ENCODE data around the gene SMPDL3A. TPM values are rescaled to one million over a fixed set of nuclear protein-coding genes. Genes with fewer than 3 reads are reported as not detected.

SMPDL3A gene
- total and polyA plus RNA-seq, 9 of the 15 experiments (the other 6 are each of a cell fraction or from before 2014, with no cell fraction given) = 0.14 to 0.91 (median 0.54) TPM

DNA sequence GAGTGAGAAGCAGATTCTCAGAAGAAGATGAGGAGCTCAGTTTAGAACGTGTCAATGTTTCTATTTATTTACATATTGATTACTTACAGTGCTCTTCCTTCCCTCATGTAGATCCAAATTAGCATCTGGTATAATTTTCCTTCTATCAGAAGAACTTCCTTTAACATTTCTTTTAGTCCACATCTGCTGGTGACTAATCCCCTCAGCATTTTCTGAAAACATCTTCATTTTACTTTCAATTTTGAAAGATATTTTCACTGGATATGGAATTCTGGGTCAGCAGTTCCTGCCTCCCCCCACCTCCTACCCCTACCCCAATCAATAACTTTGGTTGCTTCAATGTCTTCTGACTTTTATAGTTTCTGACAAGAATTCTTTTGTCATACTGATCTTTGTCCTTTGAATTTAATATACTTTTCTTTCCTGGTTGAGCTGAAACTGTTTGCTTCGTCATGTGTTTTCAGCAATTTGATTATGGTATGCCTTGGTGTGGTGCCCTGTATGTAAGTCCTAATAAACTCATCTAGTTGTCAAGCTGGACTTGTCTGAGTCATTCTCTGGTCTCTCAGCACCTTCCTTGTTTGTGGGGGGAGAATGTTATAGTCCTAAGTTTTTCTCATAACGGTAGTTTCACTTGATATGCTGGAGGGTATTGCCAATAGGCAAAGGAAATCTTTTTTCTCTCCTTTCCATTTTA is 57.0 kb downstream of the SMPDL3A start:
- ChIA-PET POLR2A (no interaction called here), CTCF (ENCODE audit: low intra/inter-chr PET ratio) (no interaction called here)
- H3K4me3 ChIP-seq = no peak overlapping the region
- no peaks in the 10 kb centered on the region for H3K9me3 ChIP-seq (replicated peaks; ENCODE audit: control insufficient read depth, insufficient read depth, low read depth, low read length)
- intact Hi-C loops (cut with micrococcal nuclease) (no loop called here), in situ Hi-C loops (cut with MboI) (no loop called here)
- no peaks in the 10 kb centered on the region for H3K36me3 ChIP-seq (ENCODE audit: control insufficient read depth, insufficient read depth, low read length)
- no peak overlapping the region for H3K9ac ChIP-seq (ENCODE audit: insufficient read depth in 1 of 2, low read depth in 2 of 2, low read length in 2 of 2)
- no peak overlapping the region for H3K27ac ChIP-seq (ENCODE audit: extremely low read depth, low read depth, low read length)
- 14% methylated on average over 3 of the region's 3 CpGs for WGBS (ENCODE audit: insufficient coverage, low coverage, missing lambda C conversion rate)
- FAIRE-seq (no peak), DNase-seq (ENCODE audit: extremely low read depth in 1 of 4, low spot score in 3 of 4) (no peak), ATAC-seq (no peak)
- H3K4me2 ChIP-seq (ENCODE audit: insufficient read depth, low read length) = no peak overlapping the region
- H3K79me2 ChIP-seq (ENCODE audit: control insufficient read depth, insufficient read depth, low read length) = no peaks in the 10 kb centered on the region
- H3K27me3 ChIP-seq (ENCODE audit: control insufficient read depth in 2 of 2, insufficient read depth in 2 of 2, low read length in 2 of 2) = no peaks in the 10 kb centered on the region
- H2AFZ ChIP-seq (ENCODE audit: low read depth, low read length) = no peak overlapping the region
- H3K4me1 ChIP-seq (replicated peaks in 1 of 2; ENCODE audit: control insufficient read depth in 2 of 2, insufficient read depth in 2 of 2, low read length in 2 of 2) = no peaks in the 10 kb centered on the region
- H3K9me1 ChIP-seq (ENCODE audit: control insufficient read depth, insufficient read depth, low read length) = no peaks in the 10 kb centered on the region
- no TSS peak for BruUV-seq (replicated peaks)
- no peaks in the 10 kb centered on the region for H4K20me1 ChIP-seq (replicated peaks; ENCODE audit: control insufficient read depth, insufficient read depth, low read length)
- no peak for TF ChIP-seq HDAC6 (IDR thresholded peaks at IDR 0.05; ENCODE audit: low read depth, low read length)
- TF ChIP-seq ARID2 (IDR thresholded peaks at IDR 0.05) = no peak
- no peak for TF ChIP-seq KDM4B (IDR thresholded peaks at IDR 0.05; ENCODE audit: borderline replicate concordance in 2 of 2, low read depth in 1 of 2)
- TF ChIP-seq, protein P1, sequence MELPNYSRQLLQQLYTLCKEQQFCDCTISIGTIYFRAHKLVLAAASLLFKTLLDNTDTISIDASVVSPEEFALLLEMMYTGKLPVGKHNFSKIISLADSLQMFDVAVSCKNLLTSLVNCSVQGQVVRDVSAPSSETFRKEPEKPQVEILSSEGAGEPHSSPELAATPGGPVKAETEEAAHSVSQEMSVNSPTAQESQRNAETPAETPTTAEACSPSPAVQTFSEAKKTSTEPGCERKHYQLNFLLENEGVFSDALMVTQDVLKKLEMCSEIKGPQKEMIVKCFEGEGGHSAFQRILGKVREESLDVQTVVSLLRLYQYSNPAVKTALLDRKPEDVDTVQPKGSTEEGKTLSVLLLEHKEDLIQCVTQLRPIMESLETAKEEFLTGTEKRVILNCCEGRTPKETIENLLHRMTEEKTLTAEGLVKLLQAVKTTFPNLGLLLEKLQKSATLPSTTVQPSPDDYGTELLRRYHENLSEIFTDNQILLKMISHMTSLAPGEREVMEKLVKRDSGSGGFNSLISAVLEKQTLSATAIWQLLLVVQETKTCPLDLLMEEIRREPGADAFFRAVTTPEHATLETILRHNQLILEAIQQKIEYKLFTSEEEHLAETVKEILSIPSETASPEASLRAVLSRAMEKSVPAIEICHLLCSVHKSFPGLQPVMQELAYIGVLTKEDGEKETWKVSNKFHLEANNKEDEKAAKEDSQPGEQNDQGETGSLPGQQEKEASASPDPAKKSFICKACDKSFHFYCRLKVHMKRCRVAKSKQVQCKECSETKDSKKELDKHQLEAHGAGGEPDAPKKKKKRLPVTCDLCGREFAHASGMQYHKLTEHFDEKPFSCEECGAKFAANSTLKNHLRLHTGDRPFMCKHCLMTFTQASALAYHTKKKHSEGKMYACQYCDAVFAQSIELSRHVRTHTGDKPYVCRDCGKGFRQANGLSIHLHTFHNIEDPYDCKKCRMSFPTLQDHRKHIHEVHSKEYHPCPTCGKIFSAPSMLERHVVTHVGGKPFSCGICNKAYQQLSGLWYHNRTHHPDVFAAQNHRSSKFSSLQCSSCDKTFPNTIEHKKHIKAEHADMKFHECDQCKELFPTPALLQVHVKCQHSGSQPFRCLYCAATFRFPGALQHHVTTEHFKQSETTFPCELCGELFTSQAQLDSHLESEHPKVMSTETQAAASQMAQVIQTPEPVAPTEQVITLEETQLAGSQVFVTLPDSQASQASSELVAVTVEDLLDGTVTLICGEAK (IDR thresholded peaks at IDR 0.05) = no peak
- TF ChIP-seq, protein P1 (CRISPR knock-in tag; IDR thresholded peaks at IDR 0.05) = no peak
- TF ChIP-seq TAF7 (tag; IDR thresholded peaks at IDR 0.05) = no peak
- no peak for TF ChIP-seq MTF1 (CRISPR knock-in tag; IDR thresholded peaks at IDR 0.05; ENCODE audit: borderline replicate concordance)
- TF ChIP-seq HLTF (IDR thresholded peaks at IDR 0.05) = no peak
- TF ChIP-seq IFI16 (CRISPR knock-in tag; IDR thresholded peaks at IDR 0.05) = no peak
- TF ChIP-seq RBM22 (IDR thresholded peaks at IDR 0.05; ENCODE audit: low read depth, low read length, poor library complexity, severe bottlenecking) = no peak
- TF ChIP-seq MAFK (IDR thresholded peaks at IDR 0.05; ENCODE audit: low read length) = no peak
- TF ChIP-seq, protein P2, sequence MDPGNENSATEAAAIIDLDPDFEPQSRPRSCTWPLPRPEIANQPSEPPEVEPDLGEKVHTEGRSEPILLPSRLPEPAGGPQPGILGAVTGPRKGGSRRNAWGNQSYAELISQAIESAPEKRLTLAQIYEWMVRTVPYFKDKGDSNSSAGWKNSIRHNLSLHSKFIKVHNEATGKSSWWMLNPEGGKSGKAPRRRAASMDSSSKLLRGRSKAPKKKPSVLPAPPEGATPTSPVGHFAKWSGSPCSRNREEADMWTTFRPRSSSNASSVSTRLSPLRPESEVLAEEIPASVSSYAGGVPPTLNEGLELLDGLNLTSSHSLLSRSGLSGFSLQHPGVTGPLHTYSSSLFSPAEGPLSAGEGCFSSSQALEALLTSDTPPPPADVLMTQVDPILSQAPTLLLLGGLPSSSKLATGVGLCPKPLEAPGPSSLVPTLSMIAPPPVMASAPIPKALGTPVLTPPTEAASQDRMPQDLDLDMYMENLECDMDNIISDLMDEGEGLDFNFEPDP (CRISPR knock-in tag; IDR thresholded peaks at IDR 0.05) = no peak
- TF ChIP-seq, protein P3, sequence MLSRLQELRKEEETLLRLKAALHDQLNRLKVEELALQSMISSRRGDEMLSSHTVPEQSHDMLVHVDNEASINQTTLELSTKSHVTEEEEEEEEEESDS (CRISPR knock-in tag; IDR thresholded peaks at IDR 0.05) = no peak
